NB4 (cell line): Measurements from ENCODE around the gene P2RX6.

ENCODE experiments used
- DNase-seq: peaks from one replicate; pipeline ENCODE4 v3.0.0; 2010; ENCODE audit warnings: low read depth
- H3K4me3 ChIP-seq: one replicate; pipeline ENCODE4 v1.5.1; 2011; ENCODE audit warnings: mild to moderate bottlenecking, low read depth, low read length, moderate library complexity
- MYC ChIP-seq: IDR thresholded peaks from 2 replicates; pipeline ENCODE4 v1.6.1; 2011; ENCODE audit warnings: low read depth, low read length
- POLR2A ChIP-seq: IDR thresholded peaks from 2 replicates; pipeline ENCODE4 v1.6.1; 2011; ENCODE audit warnings: mild to moderate bottlenecking; ENCODE audit not compliant: insufficient read length; ENCODE audit errors: extremely low read depth
- TF ChIP-seq, protein P1 (sequence below): IDR thresholded peaks from one replicate; pipeline ENCODE4 v1.5.1; 2012; ENCODE audit warnings: low read depth, low read length
- TF ChIP-seq, protein P2 (sequence below): IDR thresholded peaks from 2 replicates; pipeline ENCODE4 v1.6.1; 2011; ENCODE audit warnings: low read depth, low read length

Gene P2RX6

GRCh38 chr22:21012446-21013407 lies 2.2 kb upstream of the P2RX6 start:
- no peak overlapping the region for H3K4me3 ChIP-seq
- DNase-seq = no peak
- TF ChIP-seq, protein P1, sequence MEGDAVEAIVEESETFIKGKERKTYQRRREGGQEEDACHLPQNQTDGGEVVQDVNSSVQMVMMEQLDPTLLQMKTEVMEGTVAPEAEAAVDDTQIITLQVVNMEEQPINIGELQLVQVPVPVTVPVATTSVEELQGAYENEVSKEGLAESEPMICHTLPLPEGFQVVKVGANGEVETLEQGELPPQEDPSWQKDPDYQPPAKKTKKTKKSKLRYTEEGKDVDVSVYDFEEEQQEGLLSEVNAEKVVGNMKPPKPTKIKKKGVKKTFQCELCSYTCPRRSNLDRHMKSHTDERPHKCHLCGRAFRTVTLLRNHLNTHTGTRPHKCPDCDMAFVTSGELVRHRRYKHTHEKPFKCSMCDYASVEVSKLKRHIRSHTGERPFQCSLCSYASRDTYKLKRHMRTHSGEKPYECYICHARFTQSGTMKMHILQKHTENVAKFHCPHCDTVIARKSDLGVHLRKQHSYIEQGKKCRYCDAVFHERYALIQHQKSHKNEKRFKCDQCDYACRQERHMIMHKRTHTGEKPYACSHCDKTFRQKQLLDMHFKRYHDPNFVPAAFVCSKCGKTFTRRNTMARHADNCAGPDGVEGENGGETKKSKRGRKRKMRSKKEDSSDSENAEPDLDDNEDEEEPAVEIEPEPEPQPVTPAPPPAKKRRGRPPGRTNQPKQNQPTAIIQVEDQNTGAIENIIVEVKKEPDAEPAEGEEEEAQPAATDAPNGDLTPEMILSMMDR = no peak
- TF ChIP-seq, protein P2, sequence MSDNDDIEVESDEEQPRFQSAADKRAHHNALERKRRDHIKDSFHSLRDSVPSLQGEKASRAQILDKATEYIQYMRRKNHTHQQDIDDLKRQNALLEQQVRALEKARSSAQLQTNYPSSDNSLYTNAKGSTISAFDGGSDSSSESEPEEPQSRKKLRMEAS = no peak
- TF ChIP-seq POLR2A (no peak), MYC (no peak)

DNA sequence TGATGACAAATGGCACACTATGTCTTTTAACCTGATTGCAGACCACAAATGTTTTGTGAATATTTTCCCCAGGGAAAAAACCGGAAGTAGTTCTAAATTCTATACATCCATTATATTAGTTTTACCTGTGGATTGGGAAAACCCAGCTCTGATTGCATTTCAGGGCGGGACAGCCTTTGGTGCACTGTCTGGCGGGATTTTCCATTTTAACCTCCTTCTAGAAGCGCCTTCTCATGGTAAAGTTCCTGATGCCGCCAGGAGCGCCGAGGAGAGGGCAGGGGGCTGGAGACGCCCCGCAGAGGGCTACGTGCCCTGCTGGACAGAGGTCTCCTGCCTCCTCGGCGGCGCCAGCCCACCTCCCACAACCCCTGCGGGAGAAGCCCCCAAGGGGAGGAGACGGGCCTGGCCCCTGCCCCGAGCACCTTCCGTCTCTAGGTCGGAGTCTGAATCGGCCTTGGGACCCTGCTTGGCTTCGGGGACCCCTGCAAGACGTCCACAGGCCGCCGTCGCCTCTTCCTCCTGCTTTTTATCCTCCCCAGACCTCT lies 1.2 kb upstream of the P2RX6 start:
- TF ChIP-seq, protein P1 = no peak
- TF ChIP-seq, protein P2 = no peak
- TF ChIP-seq POLR2A = no peak
- no peak for TF ChIP-seq MYC
- no peak for DNase-seq
- H3K4me3 ChIP-seq = peak overlapping the region; percentile 38

GRCh38 chr22:21014202-21014725 lies 701 bp upstream of the P2RX6 start:
- TF ChIP-seq, protein P2 = no peak
- no peak for TF ChIP-seq MYC
- TF ChIP-seq, protein P1 = no peak
- no peak for TF ChIP-seq POLR2A
- peak; percentile 95 for DNase-seq
- H3K4me3 ChIP-seq = peak overlapping the region; percentile 38

GRCh38 chr22:21015466-21016006 lies 571 bp downstream of the P2RX6 start:
- TF ChIP-seq, protein P1 = no peak
- peak overlapping the region; percentile 40 for H3K4me3 ChIP-seq
- DNase-seq = peak; percentile 29

GRCh38 chr22:21016644-21017420 lies 1.9 kb downstream of the P2RX6 start:
- H3K4me3 ChIP-seq = no peak overlapping the region
- no peak for DNase-seq
- TF ChIP-seq MYC = no peak
- TF ChIP-seq, protein P1 = no peak
